SHP77 treated with DMSO at 0.1 percent for 48 hours (cell line): ENCODE data around the gene TRIP12.
"Not testable (repeated sequence)": the region's sequence is repeated elsewhere in the genome, so short reads cannot be mapped to it uniquely, and the experiment has no call there.

Experiments
- DNase-seq: peaks from one replicate; lab custom pipeline; 2025; lab: John Stamatoyannopoulos, UW

Gene TRIP12

GRCh38 chr2:229920011-229920641 lies 1.7 kb downstream of the TRIP12 start:
- DNase-seq = no peak

GRCh38 chr2:229917793-229918192 lies 4.0 kb downstream of the TRIP12 start:
- no peak for DNase-seq

GRCh38 chr2:229914171-229914570 lies 7.6 kb downstream of the TRIP12 start:
- DNase-seq = no peak

- DNase-seq = no peak
These were observed 10.9 kb downstream of the TRIP12 start for GRCh38 chr2:229910832-229911412.

GRCh38 chr2:229910147-229910831 lies 11.5 kb downstream of the TRIP12 start:
- DNase-seq = no peak

GRCh38 chr2:229909090-229909489 lies 12.7 kb downstream of the TRIP12 start:
- no peak for DNase-seq

GRCh38 chr2:229905601-229906000 lies 16.2 kb downstream of the TRIP12 start:
- no peak for DNase-seq

GRCh38 chr2:229903037-229903436 lies 18.8 kb downstream of the TRIP12 start:
- DNase-seq = no peak

- no peak for DNase-seq
These were observed 20.0 kb downstream of the TRIP12 start for GRCh38 chr2:229901819-229902218.

GRCh38 chr2:229900514-229900913 lies 21.3 kb downstream of the TRIP12 start:
- not testable (repeated sequence) for DNase-seq

- DNase-seq = no peak
These were observed 21.8 kb downstream of the TRIP12 start for GRCh38 chr2:229900012-229900411.

GRCh38 chr2:229899604-229900003 lies 22.2 kb downstream of the TRIP12 start:
- no peak for DNase-seq

- DNase-seq = no peak
These were observed 25.0 kb downstream of the TRIP12 start for GRCh38 chr2:229896857-229897256.

GRCh38 chr2:229889023-229889422 lies 32.8 kb downstream of the TRIP12 start:
- DNase-seq = no peak

- DNase-seq = no peak
These were observed 33.8 kb downstream of the TRIP12 start for GRCh38 chr2:229888031-229888430.

- DNase-seq = no peak
These were observed 34.4 kb downstream of the TRIP12 start for GRCh38 chr2:229887441-229887840.

GRCh38 chr2:229884775-229885699 lies 36.8 kb downstream of the TRIP12 start:
- DNase-seq = no peak

GRCh38 chr2:229882583-229882982 lies 39.2 kb downstream of the TRIP12 start:
- no peak for DNase-seq

GRCh38 chr2:229880892-229881586 lies 40.8 kb downstream of the TRIP12 start:
- no peak for DNase-seq

GRCh38 chr2:229879191-229879950 lies 42.4 kb downstream of the TRIP12 start:
- DNase-seq = no peak

- DNase-seq = no peak
These were observed 46.3 kb downstream of the TRIP12 start for GRCh38 chr2:229875549-229875948.
